Head of caudate nucleus (tissue), 42 donors: Measurements from ENCODE around the gene C22orf31.

ENCODE experiments used
- DNase-seq, 42 donors: peaks; one replicate each; pipeline versions ENCODE4 v3.0.0 to v3.0.0-alpha.2; 2020 to 2021; ENCODE audit warnings: mixed read lengths in 7 of 42
- intact Hi-C: fragments of 100-400 bp; cut with DNase I; formaldehyde crosslinking; loops from one replicate; pipeline ENCODE4 v1.15.0; 2022

The C22orf31 gene

GRCh38 chr22:29037340-29037932 lies 24.2 kb downstream of the C22orf31 start:
- DNase-seq = no peak
- intact Hi-C loops = no loop called here

DNA sequence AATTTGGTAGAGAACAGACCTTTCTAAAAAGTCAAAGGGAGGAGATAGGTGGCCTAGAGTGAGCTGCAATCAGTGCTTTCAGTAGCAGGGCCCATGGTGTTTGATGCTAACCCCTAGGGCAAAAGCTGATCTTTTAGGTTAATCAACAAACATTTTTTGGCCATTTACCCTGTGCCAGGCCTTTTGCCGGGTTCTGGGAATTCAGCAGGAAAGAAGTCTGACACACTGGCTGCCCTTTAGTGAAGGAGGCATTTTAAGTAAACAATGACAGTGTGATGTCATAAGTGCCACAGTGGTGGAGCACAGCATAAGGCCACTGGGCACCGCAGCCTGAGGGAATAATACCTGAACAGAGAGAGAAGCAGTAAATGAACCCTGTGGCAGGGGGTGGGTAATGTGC lies 29.0 kb downstream of the C22orf31 start:
- intact Hi-C loops = no loop called here
- peak in 3 of 42 donors; percentile 15 to 70 (median 46) for DNase-seq

DNA sequence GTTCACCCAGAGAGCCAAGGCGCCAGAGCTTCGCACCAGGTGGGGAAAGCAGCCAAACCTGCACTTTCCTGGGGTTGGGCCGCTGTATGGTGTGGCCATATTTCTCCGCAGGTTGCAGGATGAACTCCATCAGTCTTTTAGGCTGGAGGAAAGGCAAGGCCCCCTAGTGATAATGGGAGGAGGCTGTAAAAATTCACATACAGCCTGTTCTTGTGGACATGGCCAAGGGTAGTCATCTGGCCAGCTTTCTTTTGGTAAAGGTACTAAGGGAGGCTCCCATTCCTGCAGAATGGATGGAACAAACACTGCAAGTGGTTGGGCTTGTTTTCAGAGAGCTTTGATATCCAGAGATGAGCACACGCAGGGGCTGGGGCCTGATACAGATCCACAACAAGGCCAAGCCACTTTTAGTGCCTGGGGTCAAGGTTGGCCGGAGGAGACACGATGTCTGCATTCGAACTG lies 29.6 kb downstream of the C22orf31 start:
- DNase-seq = no peak
- intact Hi-C loops = no loop called here

DNA sequence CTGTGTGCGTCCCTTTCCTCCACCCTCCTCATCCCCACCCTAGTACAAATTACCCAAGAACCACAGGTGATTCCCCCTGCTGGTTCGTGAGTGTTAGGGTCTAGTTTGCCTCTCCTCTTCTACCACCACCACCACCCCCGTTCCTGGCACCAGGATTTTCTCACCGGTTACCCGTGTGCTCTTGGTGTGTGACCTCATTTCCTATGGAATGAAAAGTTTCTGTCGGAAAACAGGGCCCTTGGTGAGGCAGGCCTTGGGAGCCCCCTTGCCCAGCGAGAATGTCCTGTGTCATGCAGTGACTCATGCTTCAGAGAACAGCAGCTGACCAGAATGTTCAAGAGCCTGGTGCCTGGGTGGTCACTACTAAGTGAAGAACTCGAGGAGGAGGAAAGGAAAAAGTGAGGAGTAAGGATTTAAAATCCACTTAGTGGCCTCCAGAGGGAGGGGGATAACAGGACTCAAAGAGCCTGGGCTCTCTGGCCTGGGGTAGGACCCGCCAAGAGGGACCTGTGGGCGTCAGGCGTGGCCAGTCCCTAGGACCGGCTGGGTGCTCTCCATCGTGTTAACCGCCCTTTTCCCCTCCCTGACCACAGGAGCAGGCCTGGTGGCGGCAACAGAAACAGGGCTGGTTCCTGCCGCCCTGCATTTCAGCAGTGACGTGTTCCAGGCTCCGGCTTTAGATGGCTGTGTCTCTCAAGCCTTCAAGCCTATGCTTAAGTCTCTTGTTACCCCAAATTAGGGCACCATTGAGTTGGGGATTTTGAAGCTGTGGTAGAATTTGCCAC lies 30.2 kb downstream of the C22orf31 start:
- intact Hi-C loops = no loop called here
- DNase-seq = peak in 8 of 42 donors; percentile 28 to 79 (median 58)

DNA sequence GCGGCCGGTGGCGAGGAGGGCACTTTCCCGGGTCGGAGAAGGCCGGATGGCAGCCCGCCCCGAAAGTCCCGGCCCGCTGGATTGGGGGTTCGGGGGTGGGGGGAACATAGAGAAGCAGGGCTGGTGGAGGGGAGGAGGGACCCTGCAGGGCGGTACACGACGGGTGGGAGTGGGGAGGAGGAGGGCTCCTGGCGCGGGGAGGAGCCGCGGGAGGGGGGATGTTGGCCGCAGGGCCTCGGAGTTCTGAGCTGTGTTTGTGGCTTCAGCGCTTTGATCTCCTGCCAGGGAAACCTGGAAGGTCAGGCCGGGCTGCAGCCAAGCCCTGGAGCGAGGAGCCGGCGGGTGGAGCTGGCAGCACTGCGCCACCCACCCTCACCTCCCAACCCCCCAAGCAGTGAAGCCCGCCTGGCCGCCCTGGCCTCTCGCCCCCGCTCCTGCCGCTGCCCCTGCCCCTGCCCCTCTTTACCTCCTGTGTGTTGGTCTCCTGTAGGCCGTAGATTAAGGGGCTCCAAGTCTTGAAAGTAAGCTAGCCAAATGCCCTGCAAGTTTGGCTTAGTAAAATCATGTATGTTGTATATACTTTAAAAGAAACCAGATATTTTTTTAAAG lies 30.9 kb downstream of the C22orf31 start:
- DNase-seq = peak in 36 of 42 donors; percentile 29 to 86 (median 62)
- intact Hi-C loops = no loop called here

DNA sequence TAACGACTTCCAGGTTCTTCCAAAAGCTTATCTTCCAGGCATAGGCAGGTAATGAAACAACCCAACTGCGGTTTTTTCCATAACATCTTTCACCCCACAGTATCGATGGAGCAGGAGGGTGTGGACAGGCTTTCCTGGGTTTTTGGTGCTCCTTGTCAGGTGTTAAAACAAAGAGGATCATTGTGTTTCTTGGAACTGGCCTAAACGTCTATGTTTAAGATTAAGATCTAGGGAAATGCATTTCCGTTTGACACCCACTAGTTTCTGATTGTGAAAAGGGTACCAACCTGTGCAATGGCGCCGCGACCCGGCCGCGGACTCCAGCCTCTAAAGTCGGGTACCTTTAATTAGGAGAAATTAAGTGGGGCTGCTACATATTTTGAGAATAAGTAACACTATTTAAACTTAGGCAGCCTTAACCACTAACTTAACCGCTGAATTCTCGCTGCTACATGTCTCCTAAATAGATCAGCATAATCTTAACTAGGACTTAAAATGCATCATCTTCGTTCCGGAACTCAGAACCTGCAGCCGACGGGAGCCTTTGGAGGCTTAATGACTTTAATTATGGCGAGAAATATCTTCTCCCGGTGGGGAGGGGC lies 31.5 kb downstream of the C22orf31 start:
- intact Hi-C loops = no loop called here
- DNase-seq = peak in 15 of 42 donors; percentile 24 to 73 (median 47)

- DNase-seq = no peak
- intact Hi-C loops = no loop called here
Measured at GRCh38 chr22:29029202-29030000, 32.2 kb downstream of the C22orf31 start.

DNA sequence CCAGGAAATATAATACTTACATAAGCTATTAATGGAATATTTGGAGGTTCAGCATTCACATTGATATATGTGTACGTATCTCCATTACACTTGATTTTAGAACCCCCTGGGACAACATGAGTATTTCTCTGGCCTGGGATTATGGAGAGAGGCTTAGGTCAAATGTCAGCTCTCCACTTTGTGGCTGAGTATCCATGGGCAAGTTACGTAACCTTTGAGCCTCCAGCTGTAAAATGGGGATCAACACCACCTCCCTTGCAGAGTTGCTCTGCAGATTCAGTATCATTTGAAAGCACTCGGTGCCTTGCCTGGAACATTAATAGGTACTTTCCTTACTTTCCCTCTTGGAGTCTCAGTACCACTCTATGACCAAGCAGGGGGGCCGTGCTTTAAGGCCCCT lies 33.2 kb downstream of the C22orf31 start:
- intact Hi-C loops = no loop called here

DNA sequence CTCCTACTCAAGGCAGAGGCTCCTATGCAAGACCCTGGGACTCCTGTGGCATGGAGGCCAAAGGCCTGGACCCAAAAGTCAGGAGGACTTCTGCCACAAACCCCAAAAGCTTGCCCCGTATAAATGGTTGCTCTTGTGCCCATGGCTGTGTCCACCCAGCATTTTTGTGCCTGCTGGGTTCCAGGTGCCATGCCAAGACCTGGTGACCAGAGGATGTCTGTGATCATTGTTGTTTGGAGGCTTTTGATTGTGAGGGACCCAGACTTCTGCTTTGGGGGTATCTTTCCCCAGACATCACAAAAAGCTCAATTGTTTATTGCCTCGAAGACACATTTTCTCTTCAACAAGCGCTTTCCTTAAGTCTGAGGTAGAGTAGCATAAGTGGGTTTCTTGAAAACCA lies 35.1 kb downstream of the C22orf31 start:
- intact Hi-C loops = no loop called here
- DNase-seq = no peak

More for the DNA sequence above, 33.2 kb downstream of the C22orf31 start:
- DNase-seq = no peak

GRCh38 chr22:29023172-29023796 lies 38.3 kb downstream of the C22orf31 start:
- intact Hi-C loops = no loop called here
- no peak for DNase-seq

DNA sequence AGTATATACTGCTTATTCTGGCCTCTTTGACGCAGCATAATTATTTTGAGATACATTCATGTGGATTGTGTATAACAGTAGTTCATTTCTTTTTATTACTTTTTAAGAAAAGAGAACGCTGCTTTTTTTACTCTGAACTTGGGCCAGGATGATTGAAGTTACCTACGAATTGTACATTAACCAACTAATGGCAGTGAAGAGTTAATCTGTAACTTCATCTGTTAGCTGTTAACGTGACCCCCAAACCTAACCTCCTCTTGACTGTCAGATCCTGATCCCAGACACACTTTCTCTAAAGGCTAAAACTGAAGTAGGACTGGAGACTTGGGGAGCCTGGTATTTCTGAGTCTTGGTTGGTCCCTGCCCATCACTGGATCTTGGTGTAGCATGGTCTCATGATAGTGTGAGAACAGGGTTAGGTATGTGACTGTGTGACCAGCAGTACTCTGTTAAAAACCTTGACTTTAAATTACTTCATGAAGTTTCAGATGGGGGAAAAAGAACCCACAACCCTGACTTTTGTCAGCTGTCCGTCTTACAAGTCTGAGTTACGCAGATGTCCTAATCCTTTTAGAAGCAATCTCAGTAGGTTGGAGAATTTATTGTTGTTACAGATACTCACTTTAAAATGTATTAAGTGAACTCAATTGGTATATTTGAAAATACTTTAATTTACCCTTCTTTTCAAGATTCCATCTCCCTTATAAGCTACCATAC lies 39.4 kb downstream of the C22orf31 start:
- no peak for DNase-seq
- intact Hi-C loops = no loop called here

GRCh38 chr22:29018293-29019189 lies 43.1 kb downstream of the C22orf31 start:
- DNase-seq = no peak
- intact Hi-C loops = no loop called here

DNA sequence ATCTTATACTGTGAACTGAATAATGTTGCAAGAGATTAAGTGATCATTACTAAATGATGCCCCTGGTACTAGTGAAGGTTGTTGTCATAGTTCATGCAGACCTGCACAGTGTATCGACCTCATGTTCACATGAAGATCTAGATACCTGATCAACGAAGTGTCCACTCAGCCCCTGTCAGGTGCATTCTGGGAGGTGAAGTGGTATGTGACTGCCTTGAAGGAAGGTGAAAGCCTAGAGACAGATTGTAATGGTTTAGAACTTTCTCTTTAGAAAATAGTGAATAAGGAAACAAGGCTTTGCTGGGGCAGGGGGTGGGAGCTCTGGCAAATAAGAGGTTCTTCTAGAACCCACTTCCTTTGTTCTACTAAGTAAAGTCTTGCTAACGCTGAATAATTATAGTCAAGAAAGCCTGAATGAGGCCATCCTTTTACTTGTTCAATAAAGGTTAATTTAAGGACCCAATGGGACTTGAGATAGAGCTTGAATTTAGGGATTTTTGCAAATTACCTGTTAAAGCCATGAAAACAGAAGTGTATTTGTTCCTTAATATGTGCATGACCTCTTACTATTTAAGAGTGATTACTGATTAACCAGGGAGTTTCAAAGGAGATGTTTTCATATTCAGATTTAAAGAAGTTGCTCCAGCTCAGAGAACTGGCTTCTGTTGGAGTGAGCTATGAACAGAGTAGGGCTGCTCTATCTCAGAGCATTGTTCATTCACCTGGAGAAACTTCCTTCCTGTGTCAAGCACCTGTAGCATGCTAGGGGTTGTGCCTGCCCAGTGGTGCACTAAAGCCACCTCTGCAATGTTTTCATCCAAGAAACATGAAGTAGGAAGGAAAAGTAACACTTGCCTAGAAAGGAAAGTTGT lies 45.3 kb downstream of the C22orf31 start:
- no peak for DNase-seq
- intact Hi-C loops = no loop called here

GRCh38 chr22:29014773-29015172 lies 46.9 kb downstream of the C22orf31 start:
- DNase-seq = peak in 32 of 42 donors; percentile 18 to 82 (median 49)
- intact Hi-C loops = no loop called here

GRCh38 chr22:29014293-29014692 lies 47.3 kb downstream of the C22orf31 start:
- peak in 12 of 42 donors; percentile 13 to 72 (median 42) for DNase-seq
- intact Hi-C loops = no loop called here

DNA sequence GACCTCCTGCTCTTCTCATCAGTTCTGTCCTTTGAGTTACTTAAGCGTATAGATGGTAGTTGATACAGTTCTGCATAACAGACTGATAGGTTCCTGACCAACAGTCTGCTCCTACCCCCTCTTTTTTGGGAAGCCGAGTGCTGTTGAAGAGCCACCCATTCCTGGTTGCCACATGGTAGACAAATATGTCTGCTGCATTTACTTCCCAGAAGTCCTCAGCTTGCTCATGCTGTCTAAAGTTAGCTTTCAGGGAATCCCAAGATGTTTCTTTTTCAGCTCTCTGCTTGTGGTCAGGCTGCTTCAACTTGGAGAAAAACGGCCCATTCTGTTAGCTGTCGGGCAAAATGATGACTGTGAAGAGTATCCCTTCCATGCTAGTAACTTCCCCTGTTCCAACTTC lies 48.7 kb downstream of the C22orf31 start:
- no peak for DNase-seq
- intact Hi-C loops = no loop called here
